Stimulated activated CD8-positive, alpha-beta memory T cell treated with anti-CD3 and anti-CD28 coated beads, Interleukin-4, amount 100 ng/mL, for 48 hours (primary cell): ENCODE data around the gene DSCAM.

ENCODE experiments used
- DNase-seq: peaks from one replicate; pipeline ENCODE4 v3.0.0-alpha.2; 2020

DSCAM gene

DNA sequence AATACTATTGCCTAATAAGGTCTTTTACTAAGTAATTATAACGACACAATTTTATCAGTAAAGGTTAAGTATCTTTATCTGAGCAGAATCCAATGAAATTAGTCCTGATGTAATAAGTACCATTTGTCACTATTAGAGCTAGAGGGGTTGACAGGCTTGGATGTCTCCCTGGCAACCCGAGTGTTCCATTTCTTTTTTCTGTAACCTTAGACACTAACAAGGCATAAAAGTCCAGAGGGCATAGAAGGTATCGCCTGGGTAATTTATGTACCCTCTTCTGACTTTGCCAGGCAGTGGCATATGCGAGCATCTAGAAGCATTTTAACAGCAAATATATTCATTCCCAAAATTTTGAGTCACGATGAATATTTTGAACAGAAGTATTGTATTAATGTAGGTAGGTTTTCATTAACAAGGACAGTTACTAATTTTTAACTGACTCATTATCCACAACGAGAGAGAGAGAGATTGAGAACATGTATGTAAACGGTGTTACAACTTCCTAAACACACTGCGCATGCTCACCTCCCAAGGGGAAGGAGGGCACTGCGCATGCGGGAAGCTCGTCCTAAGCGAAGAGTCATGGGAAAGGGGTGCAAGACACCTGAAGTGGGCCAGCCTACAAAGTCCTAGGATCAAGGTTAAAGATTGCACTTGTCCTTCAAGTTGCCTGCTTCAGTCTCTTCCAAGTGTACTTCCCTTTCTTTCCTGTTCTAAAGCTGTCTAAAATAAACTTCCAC is 423.9 kb downstream of the DSCAM start:
- no peak for DNase-seq

DNA sequence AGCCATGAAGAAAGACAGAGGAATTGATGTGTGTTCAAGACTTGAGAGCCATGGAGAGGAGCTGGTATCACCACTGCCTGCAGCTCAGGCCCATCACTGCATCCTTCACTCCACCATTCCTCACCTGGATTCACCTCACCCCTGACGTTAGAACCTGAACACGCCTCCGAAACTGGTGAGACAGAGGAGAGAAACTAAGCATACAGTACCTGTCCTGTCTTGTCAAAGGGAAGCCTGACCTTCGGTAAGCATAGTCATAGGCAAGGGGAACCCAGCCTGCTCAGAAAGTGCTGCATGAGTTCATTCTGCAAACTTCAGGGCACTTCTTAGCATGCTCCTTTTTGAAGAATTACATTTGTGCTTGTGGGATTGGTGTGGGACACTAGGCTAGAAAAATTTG is 425.8 kb downstream of the DSCAM start:
- DNase-seq: no peak

DNA sequence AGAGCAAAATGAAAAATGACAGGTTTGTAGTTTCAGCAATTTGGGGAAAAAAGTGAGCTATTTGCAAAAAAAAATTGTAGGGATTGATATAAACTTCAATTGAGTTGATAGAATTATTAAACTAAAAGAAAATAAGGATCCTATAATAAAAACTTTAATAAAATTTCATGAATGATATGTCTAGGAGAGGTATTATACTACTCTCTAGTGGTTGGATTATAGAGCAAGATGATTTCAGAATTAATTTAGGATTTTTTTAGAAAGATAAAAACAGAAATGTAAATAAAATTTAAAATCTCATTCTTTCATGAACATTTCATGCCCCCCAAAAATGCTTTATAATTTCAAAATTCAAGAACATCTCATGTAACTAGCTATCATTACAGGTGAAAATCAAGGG is 430.4 kb downstream of the DSCAM start:
- DNase-seq: no peak

DNA sequence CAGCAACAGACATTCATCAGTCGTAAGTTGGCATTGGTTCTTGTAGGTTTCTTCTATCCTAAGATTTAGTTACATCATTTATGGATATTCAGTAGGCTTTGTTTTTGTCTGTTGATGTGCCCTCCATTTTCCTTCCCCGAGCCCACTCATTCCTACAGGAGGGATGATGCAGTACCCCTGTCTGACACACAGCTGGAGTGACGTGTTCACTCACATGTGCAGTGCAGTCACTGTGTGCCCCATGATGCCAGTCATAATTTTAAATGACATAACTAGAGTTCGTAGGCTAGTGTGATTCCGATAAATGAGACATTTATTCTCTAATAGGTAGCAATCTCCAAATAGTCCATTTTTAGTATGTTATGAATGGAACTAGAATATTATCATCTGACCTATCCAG is 438.4 kb downstream of the DSCAM start:
- DNase-seq: no peak

DNA sequence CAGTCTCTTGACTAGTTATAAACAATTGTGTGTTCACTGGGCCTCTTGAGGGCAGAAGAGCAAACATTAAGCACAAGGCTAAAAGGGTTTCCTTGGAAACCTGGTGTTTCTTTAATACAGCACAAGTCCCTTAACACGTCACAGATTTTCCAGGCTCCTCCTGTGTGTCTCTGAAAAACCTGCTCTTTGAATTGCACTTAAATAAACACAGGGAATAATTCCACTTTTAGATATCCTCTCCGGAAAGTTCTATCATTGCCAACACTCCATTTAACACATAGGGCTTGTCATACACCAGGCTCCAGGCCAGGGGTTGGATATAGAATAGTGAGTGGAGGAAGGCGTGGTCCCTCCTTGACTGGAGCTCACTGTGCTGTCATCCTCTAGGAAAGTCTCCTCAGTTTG is 442.6 kb downstream of the DSCAM start:
- no peak for DNase-seq

DNA sequence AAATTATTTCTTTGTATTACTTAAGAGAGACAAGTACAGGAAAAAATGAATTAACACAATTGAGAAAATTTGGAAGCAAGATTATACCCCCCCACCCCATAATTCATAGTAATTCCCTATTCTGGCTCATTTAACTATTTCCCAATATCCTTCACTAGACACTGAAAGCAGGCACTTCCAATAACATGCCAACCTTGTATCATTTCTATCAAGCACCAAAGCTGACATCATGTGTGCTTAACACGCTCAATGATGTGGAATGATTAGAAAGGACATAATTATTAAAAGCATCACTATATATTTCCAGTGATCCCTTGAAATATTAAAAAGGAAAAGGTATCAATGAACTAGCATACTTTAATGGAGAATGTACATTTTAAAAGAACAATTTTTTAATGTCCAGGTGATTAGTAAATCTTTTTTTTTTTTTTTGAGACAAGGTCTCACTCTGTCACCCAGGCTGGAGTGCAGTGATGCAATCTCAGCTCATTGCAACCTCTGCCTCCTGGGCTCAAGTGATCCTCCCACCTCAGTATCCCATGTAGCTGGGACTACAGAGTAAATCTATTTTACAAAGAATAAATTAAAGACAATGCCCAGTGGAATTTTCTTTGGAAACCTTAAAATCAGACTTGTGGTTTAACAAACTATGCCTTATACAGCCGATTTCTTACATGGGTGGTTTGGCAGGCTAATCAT is 443.9 kb downstream of the DSCAM start:
- DNase-seq: no peak

DNA sequence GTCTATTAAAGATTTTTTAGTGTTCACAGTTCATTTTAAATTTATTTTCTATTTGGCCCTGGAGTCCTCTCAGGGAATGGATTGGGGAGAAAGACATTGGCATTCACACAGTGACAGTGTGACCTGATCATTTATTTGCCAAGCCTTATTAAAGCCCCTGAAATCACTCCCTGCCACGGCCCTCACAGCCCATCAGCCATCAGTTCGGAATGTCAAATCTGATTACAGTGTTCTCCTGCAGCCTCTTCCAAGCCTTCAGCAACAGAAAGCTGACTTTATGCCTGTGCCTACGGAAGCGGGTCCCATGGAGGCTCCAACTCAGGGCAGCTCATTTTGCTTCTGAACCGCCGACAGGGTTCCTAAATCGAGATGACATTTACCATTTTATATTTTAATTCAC is 451.2 kb downstream of the DSCAM start:
- no peak for DNase-seq

DNA sequence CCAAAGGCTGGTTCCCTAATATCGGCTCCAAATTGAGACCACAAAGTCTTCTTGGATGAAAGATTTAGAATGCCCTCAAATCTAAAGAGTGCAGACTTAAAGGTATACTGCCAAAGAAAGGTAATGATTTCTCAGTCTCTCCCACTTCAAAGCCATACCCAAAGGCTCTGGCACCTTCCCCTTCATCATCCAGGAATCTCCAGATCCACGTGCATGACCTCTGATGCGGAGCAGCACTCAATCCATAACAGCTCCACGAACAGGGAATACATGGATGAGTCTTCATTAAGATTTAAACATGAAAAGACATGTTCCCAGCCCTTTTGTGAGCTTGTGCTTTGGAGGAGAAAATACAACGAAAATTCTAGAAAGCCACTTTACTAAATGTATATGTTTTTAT is 453.9 kb downstream of the DSCAM start:
- DNase-seq: no peak

DNA sequence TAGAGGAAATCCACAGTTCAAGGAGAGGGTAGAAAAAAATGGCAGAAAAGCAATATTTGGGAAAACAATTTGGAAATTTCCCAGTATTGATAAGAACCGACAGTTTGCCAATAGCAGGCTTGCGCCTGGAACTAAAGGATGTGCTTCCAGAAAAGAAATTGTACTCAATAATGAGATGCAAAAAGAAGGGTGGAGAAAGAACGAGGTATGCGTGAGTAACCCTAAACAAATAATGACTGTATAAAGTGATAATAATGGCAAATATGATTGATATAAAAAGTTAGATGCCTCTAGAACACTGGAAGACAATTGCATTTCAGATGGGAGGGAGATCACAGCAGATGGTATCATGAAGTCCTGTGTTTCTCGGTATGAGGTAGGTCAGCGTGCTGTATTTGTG is 458.9 kb downstream of the DSCAM start:
- DNase-seq: no peak

DNA sequence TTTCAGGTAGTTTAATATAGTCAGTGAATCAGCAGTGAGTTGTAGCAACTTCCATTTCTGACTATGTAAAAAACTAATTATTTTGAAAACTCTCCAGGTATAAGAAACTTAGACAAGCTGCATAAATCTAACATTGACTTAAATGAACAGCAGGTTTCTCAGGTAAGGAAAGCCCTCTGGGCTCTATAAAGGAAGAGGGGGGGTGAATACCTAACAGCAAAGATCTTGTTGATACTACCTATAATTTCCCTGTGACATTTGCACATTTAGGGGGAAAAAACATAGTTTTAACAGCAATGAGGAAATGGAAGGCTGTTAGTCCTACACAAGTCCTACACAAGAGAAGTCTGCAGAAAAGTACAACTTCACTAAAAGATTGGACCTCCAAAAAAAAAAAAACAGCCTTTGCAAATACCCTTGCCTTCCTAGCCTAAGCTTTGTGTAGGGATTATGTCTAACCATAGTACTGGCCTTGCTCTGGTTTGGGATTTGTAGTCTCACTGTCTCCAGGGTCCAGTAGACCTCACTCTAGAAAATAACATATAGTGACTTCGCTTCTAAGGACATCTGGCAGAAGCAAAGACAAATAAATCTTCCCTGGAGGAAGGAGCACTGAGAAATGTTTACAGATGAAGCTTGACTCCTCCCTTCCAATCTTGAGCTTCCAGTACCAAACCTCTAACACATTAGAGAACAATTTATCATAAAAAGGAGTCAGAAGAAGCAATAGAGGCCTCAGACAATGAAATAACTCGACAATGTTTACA is 459.8 kb downstream of the DSCAM start:
- DNase-seq: no peak

DNA sequence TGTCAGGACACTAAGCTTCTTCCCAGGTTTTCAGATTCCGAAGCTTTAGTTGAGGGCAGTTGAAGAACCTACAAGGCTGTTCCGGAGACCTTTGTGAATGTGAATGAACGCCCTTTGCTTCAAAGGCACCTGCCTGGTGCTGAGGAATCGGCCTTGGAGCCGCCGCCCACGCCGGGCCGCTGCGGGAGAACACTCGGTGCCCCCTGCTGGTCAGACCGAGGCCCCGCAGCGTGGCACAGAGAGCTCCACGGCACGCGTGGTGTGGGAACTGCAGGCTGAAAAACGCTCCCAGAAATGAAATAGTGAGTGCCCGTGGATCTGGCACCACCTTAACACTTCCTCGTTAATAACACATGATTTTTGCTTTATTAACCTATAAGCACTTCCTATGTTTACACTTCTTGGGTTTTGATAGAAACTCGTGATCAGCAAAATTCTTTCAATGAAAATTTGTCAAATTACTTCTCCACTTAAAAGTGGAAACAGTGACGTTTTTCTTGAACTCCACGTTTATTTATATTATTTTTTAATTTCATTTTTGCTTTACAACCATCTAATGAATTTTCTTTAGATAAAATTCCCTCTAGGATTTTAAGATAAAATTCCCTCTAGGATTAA is 460.6 kb downstream of the DSCAM start:
- peak; percentile 73 for DNase-seq

DNA sequence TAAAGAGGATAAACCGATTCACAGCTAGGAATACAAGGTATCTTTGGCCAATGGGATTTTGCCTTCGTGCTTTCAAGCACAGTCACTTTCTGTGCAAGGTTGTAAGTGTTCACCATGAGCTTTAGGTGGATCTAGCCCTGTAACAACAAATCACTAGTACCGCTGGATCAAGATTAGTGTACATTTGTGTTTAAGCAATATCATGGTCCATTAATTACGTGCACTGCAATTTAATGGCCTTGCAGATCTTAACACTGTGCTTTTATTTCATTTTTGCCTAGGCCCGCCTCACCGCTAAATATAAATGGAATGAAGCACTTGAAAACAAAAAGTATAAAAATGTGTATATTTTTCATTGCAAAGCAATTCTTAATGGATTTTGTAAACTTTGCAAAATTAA is 461.1 kb downstream of the DSCAM start:
- no peak for DNase-seq

DNA sequence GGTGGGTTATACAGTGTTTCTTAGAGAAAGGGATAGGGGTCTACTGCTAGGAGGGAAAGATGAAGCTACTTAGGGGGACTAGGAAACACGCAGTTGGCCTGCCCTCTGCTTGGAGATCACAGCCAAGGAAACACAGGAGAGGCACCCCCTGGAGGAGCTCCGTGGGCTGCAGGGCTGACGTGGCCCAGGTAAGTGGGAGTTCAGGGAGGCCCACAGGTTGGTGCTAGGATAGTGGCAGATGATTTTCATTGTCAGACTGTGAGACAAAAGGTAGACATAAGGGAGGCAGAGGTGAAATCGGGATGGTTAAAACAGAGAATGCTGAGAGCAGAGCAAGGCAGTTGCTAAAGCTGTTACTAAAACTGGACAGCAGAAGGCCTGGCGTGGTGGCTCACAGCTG is 463.0 kb downstream of the DSCAM start:
- DNase-seq: no peak

DNA sequence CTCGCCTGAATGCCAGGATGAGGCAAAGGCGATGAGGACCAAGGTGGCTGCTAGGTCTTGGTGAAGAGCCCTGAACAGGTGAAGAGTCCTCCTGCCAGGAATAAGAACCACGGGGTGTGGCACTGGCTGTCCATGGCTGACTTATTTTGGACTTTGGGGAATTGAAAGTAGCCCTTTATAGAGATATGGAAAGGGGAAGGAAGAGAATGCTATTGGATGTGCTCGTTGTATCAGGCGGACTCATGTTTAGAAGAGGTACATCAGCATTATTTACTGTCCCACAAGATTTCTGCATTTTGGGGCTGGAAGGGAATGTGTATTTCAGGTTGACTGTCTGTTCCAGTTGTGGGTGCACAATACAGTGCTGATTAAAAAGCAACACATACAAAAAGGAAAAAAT is 465.8 kb downstream of the DSCAM start:
- no peak for DNase-seq

DNA sequence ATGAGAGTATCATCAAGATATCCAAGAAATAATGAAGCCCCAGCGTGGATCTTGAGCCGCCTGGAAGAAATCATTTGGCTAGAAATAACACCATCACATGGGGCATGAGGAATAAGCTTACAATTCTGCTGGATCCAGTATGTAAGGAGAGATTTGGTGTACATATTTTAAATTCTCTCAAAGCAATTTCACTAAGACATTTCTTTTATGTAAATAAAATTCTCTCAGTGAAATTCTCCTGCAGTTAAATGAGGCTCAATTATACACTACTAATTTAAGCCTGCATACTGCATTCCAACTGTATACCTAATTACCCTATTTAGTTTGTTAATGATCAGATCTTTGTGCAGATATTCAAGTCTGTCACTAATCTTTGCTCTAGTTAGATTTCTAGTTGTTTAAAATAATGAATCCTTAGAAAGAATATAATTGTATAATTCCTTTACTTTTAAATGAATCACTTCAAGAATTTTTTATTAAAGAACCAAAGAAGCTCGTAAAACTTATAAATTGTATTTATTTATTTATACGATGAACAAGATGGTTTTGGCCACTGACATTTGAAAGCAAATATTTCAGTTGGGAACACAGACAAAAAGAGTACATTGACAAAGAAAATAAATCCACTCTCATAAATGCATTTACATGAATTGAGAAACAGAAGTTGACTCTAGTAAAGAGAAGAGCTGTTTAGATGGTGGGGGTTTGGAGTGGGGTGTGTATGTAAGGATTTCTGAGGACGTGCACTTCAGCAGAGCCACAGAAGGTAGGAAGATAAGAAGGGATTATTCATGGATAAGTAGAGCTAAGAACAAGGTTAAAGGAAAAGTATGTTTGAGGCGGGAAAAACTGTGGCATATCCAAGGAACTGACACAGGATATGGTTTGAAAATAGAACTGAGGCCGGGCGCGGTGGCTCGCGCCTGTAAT is 466.8 kb downstream of the DSCAM start:
- DNase-seq: no peak

DNA sequence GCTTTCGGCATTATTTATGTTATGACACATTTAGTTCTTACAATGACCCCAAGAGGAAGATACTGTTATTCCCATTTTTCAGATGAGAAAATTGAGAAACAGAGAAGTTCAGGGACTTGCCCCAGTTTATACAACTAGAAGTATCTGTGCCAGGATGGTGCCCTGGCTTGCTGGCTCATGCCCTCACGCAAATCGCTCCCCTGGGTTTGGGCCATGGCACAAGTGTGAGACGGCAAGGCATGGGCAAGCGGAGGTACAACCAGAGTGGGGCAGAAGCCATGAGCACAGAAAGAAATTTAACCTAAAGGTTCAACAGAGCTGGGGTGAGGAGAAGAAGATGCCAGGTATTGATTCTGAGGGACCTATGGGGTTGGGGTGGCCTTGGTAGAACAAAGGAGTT is 469.8 kb downstream of the DSCAM start:
- no peak for DNase-seq

DNA sequence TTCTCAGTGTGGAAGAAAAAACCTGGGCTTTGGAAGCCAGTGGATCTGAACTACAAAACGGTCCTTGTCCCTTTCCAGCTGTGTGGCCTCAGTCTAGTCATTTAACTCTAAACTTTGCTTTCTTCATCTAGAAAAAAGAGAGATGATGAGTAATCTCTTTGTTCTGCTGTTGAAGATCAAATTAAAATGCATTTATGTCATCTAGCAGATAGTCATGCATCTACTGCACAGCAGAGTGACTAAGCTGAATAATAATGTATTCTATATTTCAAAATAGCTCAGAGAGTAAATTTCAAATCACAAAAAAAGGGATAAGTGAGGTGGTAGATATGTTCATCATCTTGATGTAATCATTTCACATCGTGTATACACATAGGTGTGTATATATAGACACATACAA is 473.2 kb downstream of the DSCAM start:
- no peak for DNase-seq

DNA sequence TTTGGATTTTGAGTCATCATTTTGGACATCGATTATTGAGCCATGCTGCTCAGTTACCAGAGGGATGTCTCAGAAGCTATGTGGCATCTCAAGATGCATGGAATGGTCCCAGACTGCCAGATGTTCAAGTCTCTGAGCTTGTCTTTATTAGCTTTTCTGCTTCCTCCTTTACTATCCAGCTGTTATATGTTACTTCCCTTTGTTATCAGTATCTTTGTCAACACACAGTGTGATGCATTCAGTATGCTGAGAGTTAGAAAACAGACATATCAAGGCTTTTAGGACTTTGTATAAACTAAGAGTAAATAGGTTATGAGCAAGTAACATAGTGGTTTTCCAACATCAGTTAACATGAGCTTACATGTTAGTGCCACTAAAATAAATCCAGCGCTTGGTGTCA is 474.5 kb downstream of the DSCAM start:
- DNase-seq: no peak

DNA sequence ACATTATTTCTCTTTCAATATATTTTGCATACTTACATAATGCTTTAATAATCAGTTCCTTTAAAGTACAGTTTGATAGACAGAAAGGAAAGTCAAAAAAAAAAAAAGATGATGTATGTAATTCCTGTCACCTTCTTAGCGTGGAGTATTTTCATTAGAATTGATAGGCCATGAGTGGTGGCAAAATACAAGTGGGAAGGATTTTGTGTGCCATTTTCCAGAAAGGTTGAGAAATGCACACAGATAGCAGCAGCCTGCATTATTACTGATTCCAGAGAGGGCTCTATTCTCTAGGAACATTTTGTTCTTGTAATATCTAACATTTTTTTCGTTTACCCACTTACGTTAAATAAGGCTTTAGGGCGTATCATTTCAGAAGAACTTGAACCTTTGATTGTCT is 475.6 kb downstream of the DSCAM start:
- DNase-seq: no peak

DNA sequence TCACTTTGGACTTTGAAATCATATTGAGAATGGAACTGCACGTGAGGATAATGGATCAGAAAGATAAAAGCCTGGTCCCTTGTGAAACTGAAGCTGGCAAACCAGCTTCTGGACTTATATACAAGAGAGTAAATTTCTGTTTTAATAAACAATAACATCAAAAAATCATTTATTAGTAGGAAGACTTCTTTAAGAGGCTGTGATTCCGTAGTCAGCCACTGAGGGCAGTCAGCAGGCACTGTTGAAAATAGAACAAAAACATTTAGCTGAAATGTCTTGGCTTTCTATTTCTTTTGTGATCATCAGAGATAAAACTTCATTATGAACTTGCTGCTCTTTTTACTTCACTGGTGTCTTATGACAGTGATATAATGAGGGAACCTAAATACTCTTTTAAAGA is 490.3 kb downstream of the DSCAM start:
- no peak for DNase-seq

DNA sequence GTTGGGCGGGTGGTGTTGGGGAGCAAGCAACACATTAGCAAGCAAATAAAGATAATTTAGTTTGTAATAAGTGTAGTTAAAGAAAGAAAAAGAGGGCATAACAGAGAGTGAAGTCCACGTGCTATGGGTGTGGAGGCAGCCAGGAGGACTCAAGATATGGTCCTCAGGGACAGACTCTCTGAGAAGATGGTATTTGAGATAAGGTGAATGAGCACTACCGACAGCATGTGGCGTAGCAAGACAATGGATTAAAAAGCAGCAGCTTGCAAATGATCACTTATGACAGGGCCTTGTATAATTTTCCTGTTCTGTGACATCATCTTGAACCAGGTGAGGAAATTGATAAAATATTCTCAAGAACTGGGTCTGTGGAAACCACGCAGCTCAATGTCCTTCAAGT is 491.9 kb downstream of the DSCAM start:
- no peak for DNase-seq

DNA sequence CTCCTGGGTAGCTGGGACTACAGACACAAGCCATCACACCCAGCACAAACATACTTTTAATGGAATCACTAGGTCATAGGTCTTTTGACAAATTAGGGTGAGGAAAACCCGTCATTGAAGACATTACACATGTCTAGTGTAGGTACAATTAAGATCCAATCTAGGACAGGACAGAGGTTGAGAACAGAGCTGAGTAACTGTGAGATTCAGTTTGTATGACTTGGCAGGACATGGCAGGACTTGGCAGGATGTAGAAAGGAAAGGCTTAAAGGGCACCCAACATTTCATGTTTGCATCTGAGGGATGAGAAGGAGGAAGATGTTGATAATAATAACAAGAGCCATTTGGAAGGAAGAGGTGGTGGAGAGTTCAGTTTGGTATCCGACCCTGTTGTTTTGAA is 496.0 kb downstream of the DSCAM start:
- no peak for DNase-seq

DNA sequence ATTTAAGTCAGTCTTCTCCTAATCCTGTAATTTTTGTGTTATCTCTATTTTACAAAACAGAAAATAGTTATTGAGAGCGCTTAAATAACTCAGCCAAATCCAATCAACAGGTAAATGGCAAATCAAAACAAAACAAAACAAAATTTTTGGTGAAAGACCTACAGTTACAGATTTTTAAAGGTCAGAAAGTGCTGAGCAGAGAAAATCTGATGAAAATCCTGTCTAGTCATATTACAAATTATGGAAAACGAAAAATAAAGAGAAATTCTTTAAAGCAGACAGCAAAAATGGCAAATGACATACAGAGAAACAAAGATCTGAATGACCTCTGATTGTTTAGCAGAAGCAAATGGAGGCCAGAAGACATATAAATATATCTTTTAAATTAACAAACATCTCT is 497.4 kb downstream of the DSCAM start:
- DNase-seq: no peak
